Measurements from ENCODE around the gene TBKBP1. TPM values are rescaled to one million over a fixed set of nuclear protein-coding genes. Genes with fewer than 3 reads are reported as not detected.

TBKBP1 gene
- total RNA-seq, 2 experiments from 2014 or later = 2.5 to 3.0 TPM

- H3K4me1 Mint-ChIP-seq = peaks cover 66% of the 10 kb centered on the region
- CTCF ChIA-PET = no interaction called here
Observed at GRCh38 chr17:47713980-47714700, 20.2 kb downstream of the TBKBP1 start.

DNA sequence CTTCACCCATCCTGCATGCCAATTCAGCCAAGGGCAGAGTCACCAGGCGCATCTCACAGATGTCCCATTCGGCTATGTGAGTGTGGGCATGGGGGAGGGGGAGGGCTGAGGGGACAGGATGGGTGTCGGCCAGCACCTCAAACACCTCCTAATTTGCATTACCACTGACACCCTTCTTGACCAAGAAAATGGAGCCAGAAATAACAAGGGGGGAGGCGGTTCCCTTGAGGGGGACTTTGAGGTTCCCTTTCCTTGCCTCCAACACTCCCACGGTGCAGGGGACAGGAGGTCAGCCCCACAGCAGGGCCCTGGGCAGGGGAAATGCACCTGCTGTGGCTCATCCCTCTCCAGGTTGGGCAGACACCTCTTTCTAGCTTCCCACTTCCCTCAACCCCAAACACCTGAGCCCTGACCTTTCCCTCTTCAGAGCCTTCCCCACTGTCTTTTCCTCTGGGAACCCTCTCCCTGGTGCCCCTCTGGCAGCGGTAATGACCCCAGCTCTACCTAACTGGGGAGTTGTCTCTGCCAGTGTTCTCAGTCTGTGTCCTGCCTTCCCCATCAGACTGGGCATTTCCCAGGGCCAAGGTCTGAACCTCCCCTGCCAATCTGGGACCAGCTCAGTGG is 20.9 kb downstream of the TBKBP1 start:
- ChIA-PET CTCF (interaction anchor here (0.6 to 1.2 kb wide), 4 partner anchors 9 to 15 kb away, joined by 3 to 4 read pairs (median 3); no protein-coding TSS in a partner anchor), POLR2A (interaction anchor here (0.7 kb wide), 1 partner anchor 548 kb away, joined by 3 read pairs; no protein-coding TSS in a partner anchor)
- Mint-ChIP-seq H3K9me3 (no peaks in the 10 kb centered on the region), H3K4me1 (peaks cover 74% of the 10 kb centered on the region), H3K27ac (peak overlapping the region; percentile 60), H3K36me3 (ENCODE audit: low read depth) (no peaks in the 10 kb centered on the region), H3K4me3 (no peak overlapping the region), H3K27me3 (no peaks in the 10 kb centered on the region)
- DNase-seq = no peak

More at GRCh38 chr17:47713980-47714700, 20.2 kb downstream of the TBKBP1 start:
- no peaks in the 10 kb centered on the region for H3K9me3 Mint-ChIP-seq
- POLR2A ChIA-PET = no interaction called here
- H3K27ac Mint-ChIP-seq = peak overlapping the region; percentile 59
- no peak for DNase-seq
- H3K4me3 Mint-ChIP-seq = no peak overlapping the region
- H3K27me3 Mint-ChIP-seq = no peaks in the 10 kb centered on the region
- no peaks in the 10 kb centered on the region for H3K36me3 Mint-ChIP-seq (ENCODE audit: low read depth)

DNA sequence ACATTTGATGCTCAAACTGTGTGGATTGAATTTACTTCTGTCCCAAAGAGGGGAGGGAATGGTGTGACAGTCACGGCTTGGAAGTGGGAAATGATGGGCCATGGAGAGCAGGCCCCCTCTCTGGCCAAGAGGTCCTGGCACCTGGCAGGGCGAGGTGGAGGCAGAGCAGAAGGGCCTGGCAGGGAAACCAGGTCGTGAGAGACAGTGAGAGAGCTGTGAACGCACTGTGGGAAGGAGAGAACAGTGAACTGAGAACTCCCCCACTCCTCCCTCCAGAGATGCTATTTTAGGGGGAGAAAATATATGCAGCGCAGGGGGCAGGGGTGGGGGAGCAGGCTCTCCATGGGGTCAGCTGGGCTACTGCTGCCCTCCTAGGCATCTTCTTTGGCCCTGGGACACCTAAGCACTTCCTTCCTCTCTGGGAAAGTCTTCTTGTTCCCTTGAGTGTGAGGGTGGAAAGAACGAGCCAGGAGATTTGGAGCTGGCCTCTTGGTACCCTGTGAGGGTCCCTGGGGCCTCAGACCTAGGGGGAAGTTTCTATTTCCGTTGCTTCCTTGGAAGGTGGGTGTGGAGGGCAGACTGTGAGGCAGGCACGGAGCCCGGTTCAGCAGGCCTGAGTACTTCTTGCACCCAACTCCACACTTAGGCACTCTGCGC is 21.8 kb downstream of the TBKBP1 start:
- Mint-ChIP-seq H3K9me3 (no peaks in the 10 kb centered on the region), H3K4me1 (peaks cover 83% of the 10 kb centered on the region), H3K27me3 (no peaks in the 10 kb centered on the region), H3K36me3 (ENCODE audit: low read depth) (no peaks in the 10 kb centered on the region), H3K27ac (peak overlapping the region; percentile 60), H3K4me3 (no peak overlapping the region)
- ChIA-PET CTCF (interaction anchor here (0.6 to 1.3 kb wide), 5 partner anchors 9 to 16 kb away, joined by 3 to 5 read pairs (median 3); no protein-coding TSS in a partner anchor), POLR2A (interaction anchor here (0.7 kb wide), 1 partner anchor 549 kb away, joined by 3 read pairs; no protein-coding TSS in a partner anchor)
- no peak for DNase-seq

GRCh38 chr17:47716375-47716774 is 22.4 kb downstream of the TBKBP1 start:
- Mint-ChIP-seq H3K4me3 (no peak overlapping the region), H3K4me1 (peaks cover 89% of the 10 kb centered on the region), H3K27ac (peak overlapping the region; percentile 55), H3K27me3 (no peaks in the 10 kb centered on the region), H3K36me3 (ENCODE audit: low read depth) (no peaks in the 10 kb centered on the region), H3K9me3 (no peaks in the 10 kb centered on the region)
- ChIA-PET POLR2A (no interaction called here), CTCF (interaction anchor here (1.3 kb wide), 1 partner anchor 10 kb away, joined by 5 read pairs; no protein-coding TSS in a partner anchor)
- DNase-seq = no peak

DNA sequence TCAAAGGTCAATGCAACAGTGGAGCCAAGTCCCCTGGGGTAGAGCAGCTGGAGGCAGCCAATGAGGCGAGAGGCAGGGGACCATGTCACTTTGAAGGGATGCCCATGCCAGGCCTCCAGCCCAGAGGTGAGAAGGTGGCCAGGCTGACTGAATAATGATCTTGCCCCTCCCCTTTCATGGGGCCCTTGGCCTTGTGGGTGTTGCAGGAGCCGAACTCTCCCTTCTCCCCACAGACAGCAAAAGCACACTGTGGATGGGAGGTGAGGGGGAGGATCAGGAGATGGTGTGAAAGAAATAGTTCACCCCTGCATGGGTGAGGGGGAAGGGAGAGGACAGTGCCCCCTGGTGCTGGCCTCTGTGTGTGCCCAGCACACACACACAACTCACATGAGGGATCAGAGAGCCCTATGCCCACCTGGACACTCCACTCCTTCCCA is 23.3 kb downstream of the TBKBP1 start:
- Mint-ChIP-seq H3K27me3 (no peaks in the 10 kb centered on the region), H3K9me3 (no peaks in the 10 kb centered on the region), H3K27ac (peak overlapping the region; percentile 16), H3K36me3 (ENCODE audit: low read depth) (no peaks in the 10 kb centered on the region), H3K4me3 (no peak overlapping the region), H3K4me1 (peaks cover 92% of the 10 kb centered on the region)
- CTCF ChIA-PET = interaction anchor here (0.6 to 2.8 kb wide), 8 partner anchors 9 to 63 kb away, joined by 3 to 32 read pairs (median 5); partner anchors contain the start of gene TBX21
- peak; percentile 50 for DNase-seq
- POLR2A ChIA-PET = no interaction called here

- no peak for DNase-seq
- Mint-ChIP-seq H3K4me1 (peaks cover 87% of the 10 kb centered on the region), H3K27ac (peak overlapping the region; percentile 48), H3K9me3 (no peaks in the 10 kb centered on the region), H3K4me3 (no peak overlapping the region), H3K36me3 (ENCODE audit: low read depth) (no peaks in the 10 kb centered on the region), H3K27me3 (no peaks in the 10 kb centered on the region)
- ChIA-PET CTCF (interaction anchor here (0.8 to 2.8 kb wide), 10 partner anchors 9 to 72 kb away, joined by 3 to 32 read pairs (median 5); partner anchors contain the start of gene TBX21), POLR2A (interaction anchor here (0.8 to 2.0 kb wide), 2 partner anchors 9 to 15 kb away, joined by 3 to 7 read pairs; partner anchors contain the start of gene TBX21)
Observed at GRCh38 chr17:47717979-47718621, 24.1 kb downstream of the TBKBP1 start.

GRCh38 chr17:47718634-47719405 is 24.9 kb downstream of the TBKBP1 start:
- peak overlapping the region; percentile 79 for H3K27ac Mint-ChIP-seq
- peak overlapping the region; percentile 20 for H3K4me3 Mint-ChIP-seq
- H3K4me1 Mint-ChIP-seq = peaks cover 84% of the 10 kb centered on the region
- no peak for DNase-seq
- H3K36me3 Mint-ChIP-seq (ENCODE audit: low read depth) = no peaks in the 10 kb centered on the region
- no peaks in the 10 kb centered on the region for H3K9me3 Mint-ChIP-seq
- H3K27me3 Mint-ChIP-seq = no peaks in the 10 kb centered on the region
- POLR2A ChIA-PET = interaction anchor here (0.8 to 2.0 kb wide), 2 partner anchors 9 to 14 kb away, joined by 3 to 7 read pairs; partner anchors contain the start of gene TBX21
- CTCF ChIA-PET = interaction anchor here (1.0 to 2.8 kb wide), 11 partner anchors 11 to 57 kb away, joined by 3 to 32 read pairs (median 5); partner anchors contain the start of gene TBX21

DNA sequence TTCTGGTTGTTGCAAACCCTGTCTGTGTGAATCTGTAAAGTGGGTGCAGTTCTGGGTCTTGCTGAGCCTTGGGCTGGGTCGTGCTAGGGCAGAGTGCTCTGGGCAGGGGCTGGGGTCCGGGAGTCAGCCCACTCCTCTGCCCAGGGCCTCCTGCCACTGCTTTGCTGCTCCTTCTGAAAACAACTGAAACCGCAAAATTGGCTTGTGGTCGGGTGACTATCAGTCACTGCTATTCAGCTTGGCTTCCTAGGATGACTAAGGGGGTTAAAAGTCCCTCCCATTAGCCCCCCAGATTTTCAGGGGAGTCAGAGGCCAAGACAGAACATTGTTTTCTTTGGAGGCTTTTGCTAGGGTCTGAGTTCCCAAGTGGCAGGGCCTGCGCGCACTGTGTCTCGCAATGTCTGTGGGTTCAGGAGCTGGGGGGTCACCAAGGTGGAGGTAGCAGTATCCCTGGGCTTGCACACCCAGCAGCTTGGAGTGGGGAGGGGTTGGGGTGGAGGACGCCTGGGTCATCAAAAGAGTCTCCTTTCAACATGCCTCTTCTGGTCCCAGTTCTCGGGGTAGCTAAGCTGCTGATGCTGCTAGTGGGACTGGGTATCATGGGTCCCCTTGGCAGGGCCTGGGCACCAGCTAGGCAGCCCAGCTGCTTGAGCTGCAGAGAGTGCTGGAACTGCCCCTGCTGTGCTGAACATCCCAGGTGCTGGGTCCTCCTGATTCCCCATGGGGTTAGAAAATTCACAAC is 25.6 kb downstream of the TBKBP1 start:
- Mint-ChIP-seq H3K4me1 (peaks cover 78% of the 10 kb centered on the region), H3K36me3 (ENCODE audit: low read depth) (no peaks in the 10 kb centered on the region), H3K4me3 (peak overlapping the region; percentile 20), H3K9me3 (no peaks in the 10 kb centered on the region), H3K27me3 (no peaks in the 10 kb centered on the region), H3K27ac (peak overlapping the region; percentile 79)
- ChIA-PET CTCF (interaction anchor here (1.0 to 2.8 kb wide), 7 partner anchors 12 to 58 kb away, joined by 3 to 32 read pairs (median 4); partner anchors contain the start of gene TBX21), POLR2A (interaction anchor here (2.0 kb wide), 1 partner anchor 13 kb away, joined by 7 read pairs; the partner anchor contains the start of gene TBX21)
- DNase-seq = peak; percentile 74

DNA sequence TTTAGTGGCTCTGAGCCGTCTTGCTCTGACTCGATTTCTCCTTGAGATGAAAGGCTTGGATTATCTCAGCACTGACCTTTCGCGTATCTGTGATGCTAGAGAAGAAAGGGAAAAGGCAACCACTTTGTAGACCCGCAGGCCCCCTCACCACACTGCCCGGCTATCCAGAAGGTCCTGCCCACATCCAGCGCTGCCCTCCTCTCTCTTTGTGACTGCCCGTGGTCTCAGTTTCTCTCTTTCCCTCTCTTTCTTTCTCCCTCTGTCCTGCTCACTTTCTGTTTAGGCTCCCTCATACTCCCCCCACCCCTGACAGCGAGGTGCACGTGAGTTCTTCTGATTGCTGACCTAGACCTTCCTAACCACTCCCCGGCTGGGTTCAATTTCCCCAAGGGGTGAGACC is 26.2 kb downstream of the TBKBP1 start:
- ChIA-PET POLR2A (no interaction called here), CTCF (interaction anchor here (1.0 to 2.8 kb wide), 5 partner anchors 12 to 56 kb away, joined by 4 to 32 read pairs (median 6); partner anchors contain the start of gene TBX21)
- no peak for DNase-seq
- no peaks in the 10 kb centered on the region for H3K27me3 Mint-ChIP-seq
- H3K4me1 Mint-ChIP-seq = peaks cover 78% of the 10 kb centered on the region
- H3K4me3 Mint-ChIP-seq = peak overlapping the region; percentile 18
- no peaks in the 10 kb centered on the region for H3K36me3 Mint-ChIP-seq (ENCODE audit: low read depth)
- no peaks in the 10 kb centered on the region for H3K9me3 Mint-ChIP-seq
- peak overlapping the region; percentile 79 for H3K27ac Mint-ChIP-seq

DNA sequence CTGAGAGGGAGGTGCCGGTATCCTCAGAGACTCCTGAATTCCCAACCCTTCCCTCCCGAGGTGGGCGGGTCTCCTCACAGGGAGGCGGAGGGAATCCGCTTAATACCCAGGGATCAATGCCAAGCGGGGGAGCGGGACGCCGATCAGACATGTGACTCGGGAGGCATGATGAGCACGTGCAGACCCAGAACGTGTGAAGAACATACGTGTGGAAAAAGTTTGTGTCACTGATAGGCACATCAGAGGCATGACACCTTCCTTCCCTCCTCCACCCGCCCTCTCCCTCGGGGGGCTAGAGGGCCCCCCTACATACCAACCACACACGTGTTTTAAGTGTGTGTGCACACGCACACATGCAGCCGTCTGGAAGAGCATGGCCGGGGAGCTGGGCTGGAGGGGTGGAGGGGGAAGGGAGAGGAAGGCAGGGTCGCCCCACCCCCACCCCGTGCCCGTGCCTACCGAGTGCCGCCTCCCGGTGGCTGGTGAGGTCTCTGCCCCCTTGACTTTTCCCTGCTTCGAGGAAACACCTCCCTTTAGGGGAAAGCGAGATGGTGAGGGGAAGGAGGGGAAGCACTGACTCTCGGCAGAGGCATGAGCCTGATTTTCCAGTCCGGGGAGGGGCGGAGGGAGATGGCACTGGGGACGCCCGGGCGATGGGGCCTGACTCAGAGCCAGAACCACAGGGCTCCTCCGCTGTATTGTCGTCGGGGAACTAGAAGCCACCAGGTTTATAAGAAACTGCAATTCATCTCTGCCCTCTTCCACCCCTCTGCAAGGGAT is 27.0 kb downstream of the TBKBP1 start:
- peak; percentile 83 for DNase-seq
- Mint-ChIP-seq H3K4me3 (no peak overlapping the region), H3K27ac (peak overlapping the region; percentile 80), H3K27me3 (no peaks in the 10 kb centered on the region), H3K9me3 (no peaks in the 10 kb centered on the region), H3K36me3 (ENCODE audit: low read depth) (no peaks in the 10 kb centered on the region), H3K4me1 (peaks cover 76% of the 10 kb centered on the region)
- ChIA-PET POLR2A (interaction anchor here (1.1 kb wide), 1 partner anchor 12 kb away, joined by 3 read pairs; the partner anchor contains the start of gene TBX21), CTCF (interaction anchor here (0.8 to 1.6 kb wide), 4 partner anchors 8 to 22 kb away, joined by 3 to 8 read pairs (median 4); partner anchors contain the start of gene TBX21)

All from activated CD4-positive, alpha-beta T cell treated with anti-CD3 and anti-CD28 coated beads, Interleukin-2, amount 10 ng/mL, durations not matched to agents 7 days and 5 days (primary cell).